Transverse colon (tissue), 3 donors: Measurements from ENCODE around the gene STK24.

Experiments used
- EP300 ChIP-seq: sonication (generic); formaldehyde crosslinking; IDR thresholded peaks from one replicate; pipeline ENCODE4 v1.6.1; 2017; ENCODE audit warnings: antibody characterized with exemption, low read depth
- POLR2A ChIP-seq: fragments of 450-650 bp; IDR thresholded peaks from one replicate; pipeline ENCODE4 v1.6.1; 2016; ENCODE audit warnings: antibody characterized with exemption, mild to moderate bottlenecking, moderate library complexity
- TF ChIP-seq, protein P1 (sequence below), 5 experiments: fragments of 200-600 bp in 3 of 5; fragments of 450-650 bp in 2 of 5; sonication (generic) in 3 of 5; IDR thresholded peaks; 1 replicate in 2 of 5; 2 replicates in 3 of 5; pipeline ENCODE4 v1.5.1; 2016 to 2017; ENCODE audit warnings: antibody characterized with exemption in 5 of 5, inconsistent platforms in 3 of 5, mild to moderate bottlenecking in 2 of 5, moderate library complexity in 1 of 5

DNA sequence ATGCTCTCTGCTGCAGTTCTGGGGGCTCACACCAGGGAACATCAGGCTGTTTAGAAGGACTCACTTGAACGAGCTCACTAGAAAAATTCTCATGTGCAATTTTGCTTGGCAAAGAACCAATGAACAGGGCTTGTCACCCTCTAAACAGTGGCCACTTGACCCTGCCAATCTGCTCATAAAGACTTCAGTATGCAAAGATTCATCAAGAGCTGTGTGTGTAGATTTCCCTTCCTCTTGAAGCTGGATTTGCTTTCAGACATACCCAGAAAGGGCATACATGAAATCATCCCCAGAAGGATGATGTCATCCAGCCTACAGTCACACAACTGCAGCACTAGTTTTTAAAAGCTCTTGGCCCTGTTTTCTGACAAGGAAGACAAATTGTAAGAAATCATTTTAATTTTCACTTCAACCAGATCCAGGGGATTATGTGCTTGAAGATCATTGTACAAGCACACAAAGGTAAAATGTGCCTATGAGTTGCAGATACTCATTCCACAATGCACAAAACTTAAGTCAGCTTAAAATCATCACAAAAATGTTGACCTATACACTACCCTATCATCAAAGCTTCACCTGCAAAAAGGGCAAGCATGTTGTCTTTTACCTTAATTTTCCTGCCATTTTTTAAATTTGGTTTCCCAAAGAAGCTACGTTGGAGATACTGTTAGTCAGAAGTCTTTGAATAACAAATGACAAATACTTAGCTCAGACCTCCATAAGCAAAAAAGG lies 5.2 kb upstream of the STK24 start:
- TF ChIP-seq, protein P1, sequence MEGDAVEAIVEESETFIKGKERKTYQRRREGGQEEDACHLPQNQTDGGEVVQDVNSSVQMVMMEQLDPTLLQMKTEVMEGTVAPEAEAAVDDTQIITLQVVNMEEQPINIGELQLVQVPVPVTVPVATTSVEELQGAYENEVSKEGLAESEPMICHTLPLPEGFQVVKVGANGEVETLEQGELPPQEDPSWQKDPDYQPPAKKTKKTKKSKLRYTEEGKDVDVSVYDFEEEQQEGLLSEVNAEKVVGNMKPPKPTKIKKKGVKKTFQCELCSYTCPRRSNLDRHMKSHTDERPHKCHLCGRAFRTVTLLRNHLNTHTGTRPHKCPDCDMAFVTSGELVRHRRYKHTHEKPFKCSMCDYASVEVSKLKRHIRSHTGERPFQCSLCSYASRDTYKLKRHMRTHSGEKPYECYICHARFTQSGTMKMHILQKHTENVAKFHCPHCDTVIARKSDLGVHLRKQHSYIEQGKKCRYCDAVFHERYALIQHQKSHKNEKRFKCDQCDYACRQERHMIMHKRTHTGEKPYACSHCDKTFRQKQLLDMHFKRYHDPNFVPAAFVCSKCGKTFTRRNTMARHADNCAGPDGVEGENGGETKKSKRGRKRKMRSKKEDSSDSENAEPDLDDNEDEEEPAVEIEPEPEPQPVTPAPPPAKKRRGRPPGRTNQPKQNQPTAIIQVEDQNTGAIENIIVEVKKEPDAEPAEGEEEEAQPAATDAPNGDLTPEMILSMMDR (IDR thresholded peaks at IDR 0.05): no peak
- TF ChIP-seq POLR2A: no peak
- no peak for TF ChIP-seq EP300
